Measurements from ENCODE around the gene ELF4. TPM values are rescaled to one million over a fixed set of nuclear protein-coding genes. Genes with fewer than 3 reads are reported as not detected.

ELF4 gene
- total RNA-seq, 1 experiment from 2014 or later, result 0.81 TPM

GRCh38 chrX:130155564-130155963, 45.3 kb upstream of the ELF4 start:
- no peak for DNase-seq
- no peak overlapping the region for H3K4me3 Mint-ChIP-seq
- no peak overlapping the region for H3K4ac ChIP-seq (ENCODE audit: low read depth, low read length)
- no CpG with 5 or more reads among the region's 2 CpGs for WGBS (ENCODE audit: extremely low coverage, insufficient read length, low lambda C conversion rate)
- H2BK12ac ChIP-seq (ENCODE audit: insufficient read length, low read depth, low read length), result no peak overlapping the region
- no peak overlapping the region for H2BK5ac ChIP-seq (ENCODE audit: insufficient read length, low read length)
- no peaks in the 10 kb centered on the region for H4K20me1 ChIP-seq (ENCODE audit: control insufficient read depth, insufficient read depth, insufficient read length)
- no peak overlapping the region for H2BK20ac ChIP-seq (ENCODE audit: low read depth, low read length, poor library complexity, severe bottlenecking)
- no peak overlapping the region for H4K91ac ChIP-seq (ENCODE audit: insufficient read length, low read depth, low read length)
- H3K36me3 Mint-ChIP-seq (ENCODE audit: insufficient read depth in 1 of 3, low read depth in 3 of 3), result peaks cover 2 to 14% (median 3%) of the 10 kb centered on the region in 3 experiments; a peak in 4 of 7 replicates
- no peak overlapping the region for H2AK5ac ChIP-seq (ENCODE audit: insufficient read length, low read length)
- H3K9ac ChIP-seq (ENCODE audit: extremely low read depth, insufficient read length, low read length), result no peak overlapping the region
- H3K27ac ChIP-seq (ENCODE audit: insufficient read length, low read depth, low read length), result no peak overlapping the region
- no peak overlapping the region for H4K5ac ChIP-seq (ENCODE audit: insufficient read length, low read depth, low read length)
- no peaks in the 10 kb centered on the region for H3K79me1 ChIP-seq (ENCODE audit: insufficient read depth, low read depth, low read length, poor library complexity, severe bottlenecking)
- H3K23me2 ChIP-seq (ENCODE audit: insufficient read length, low read depth, low read length, poor library complexity, severe bottlenecking), result no peaks in the 10 kb centered on the region
- no peaks in the 10 kb centered on the region for H3K27me3 Mint-ChIP-seq (ENCODE audit: low read depth)
- H3K14ac ChIP-seq (ENCODE audit: insufficient read depth, low read length), result no peak overlapping the region
- TF ChIP-seq CTCF (conservative IDR thresholded peaks at IDR 0.05), result no peak
- H3K9me3 Mint-ChIP-seq, result peaks cover 0 to 56% of the 10 kb centered on the region in 2 experiments; a peak in 2 of 5 replicates
- no peak overlapping the region for H3K23ac ChIP-seq (ENCODE audit: insufficient read length, low read depth, low read length)
- H3K4me1 Mint-ChIP-seq, result no peaks in the 10 kb centered on the region
- no peaks in the 10 kb centered on the region for H3K27me3 ChIP-seq (ENCODE audit: insufficient read depth, low read length)
- H4K8ac ChIP-seq (replicated peaks; ENCODE audit: insufficient read length, low read depth, low read length), result no peak overlapping the region
- no peak overlapping the region for H3K4me2 ChIP-seq (ENCODE audit: insufficient read depth, insufficient read length, low read length)
- H3K79me2 ChIP-seq (ENCODE audit: insufficient read depth, low read length), result no peaks in the 10 kb centered on the region
- no peaks in the 10 kb centered on the region for H3K9me3 ChIP-seq (ENCODE audit: control insufficient read depth, low read depth, low read length)
- H3K56ac ChIP-seq (ENCODE audit: insufficient read length, low read depth, low read length), result no peak overlapping the region
- no peak overlapping the region for H3K18ac ChIP-seq (ENCODE audit: insufficient read length, low read depth, low read length)
- no peaks in the 10 kb centered on the region for H3K4me1 ChIP-seq (ENCODE audit: insufficient read depth, low read length)
- H2BK120ac ChIP-seq (ENCODE audit: low read depth, low read length, poor library complexity, severe bottlenecking), result no peak overlapping the region
- no peak overlapping the region for H2BK15ac ChIP-seq (ENCODE audit: low read depth, low read length)
- H2AFZ ChIP-seq (ENCODE audit: low read length), result no peak overlapping the region
- H3K27ac Mint-ChIP-seq, result no peak overlapping the region
- H3T11ph ChIP-seq (ENCODE audit: low read length), result no peak overlapping the region

Measured in H9 (cell line).